DND-41 (cell line): Measurements from ENCODE around the gene MTA1.

Experiments used
- ATAC-seq: fragments of 200-7000 bp; cut with Tn5 transposase; 3 replicates; pipeline ENCODE4 v1.9.1; 2021; ENCODE audit warnings: low read depth; ENCODE audit not compliant: insufficient read depth
- DNase-seq: peaks from one replicate; pipeline ENCODE4 v3.0.0-alpha.2; 2020
- H2AFZ ChIP-seq: 2 replicates; pipeline ENCODE4 v1.6.0; 2012; ENCODE audit warnings: low read depth, low read length
- H3K27ac ChIP-seq: 2 replicates; pipeline ENCODE4 v1.5.1; 2012; ENCODE audit warnings: low read length, inconsistent platforms
- H3K27me3 ChIP-seq: fragments of 200-600 bp; sonication (generic); 2 replicates; pipeline ENCODE4 v1.6.0; 2012; ENCODE audit warnings: low read length, mild to moderate bottlenecking, inconsistent platforms; ENCODE audit not compliant: insufficient read depth, poor library complexity
- H3K36me3 ChIP-seq: 2 replicates; pipeline ENCODE4 v1.5.1; 2012; ENCODE audit warnings: low read length, inconsistent platforms; ENCODE audit not compliant: insufficient read depth
- H3K4me1 ChIP-seq: 2 replicates; pipeline ENCODE4 v1.5.1; 2012; ENCODE audit warnings: mild to moderate bottlenecking, low read length; ENCODE audit not compliant: insufficient read depth
- H3K4me2 ChIP-seq: 2 replicates; pipeline ENCODE4 v1.6.0; 2012; ENCODE audit warnings: mild to moderate bottlenecking, moderate library complexity, low read length, inconsistent platforms; ENCODE audit not compliant: insufficient read depth
- H3K4me3 ChIP-seq, 2 experiments: fragments of 200-600 bp in 1 of 2; shearing (Covaris generic) in 1 of 2; 2 replicates each; pipeline ENCODE4 v1.5.1; 2012 to 2016; ENCODE audit warnings: inconsistent platforms in 2 of 2, low read length in 2 of 2, mild to moderate bottlenecking in 2 of 2, low read depth in 1 of 2, moderate library complexity in 1 of 2
- H3K79me2 ChIP-seq: 2 replicates; pipeline ENCODE4 v1.6.0; 2012; ENCODE audit warnings: low read length, inconsistent platforms; ENCODE audit not compliant: insufficient read depth
- H3K9ac ChIP-seq: 2 replicates; pipeline ENCODE4 v1.6.0; 2012; ENCODE audit warnings: low read depth, mild to moderate bottlenecking, inconsistent platforms, low read length, moderate library complexity
- H3K9me3 ChIP-seq: 2 replicates; pipeline ENCODE4 v1.5.1; 2012; ENCODE audit warnings: low read length, moderate library complexity, mild to moderate bottlenecking, inconsistent platforms; ENCODE audit not compliant: insufficient read depth, severe bottlenecking
- H4K20me1 ChIP-seq: 2 replicates; pipeline ENCODE4 v1.6.0; 2012; ENCODE audit warnings: low read length; ENCODE audit not compliant: insufficient read depth
- EZH2 ChIP-seq: IDR thresholded peaks from 3 replicates; pipeline ENCODE4 v1.6.1; 2012; ENCODE audit warnings: borderline replicate concordance, low read depth, mild to moderate bottlenecking, moderate library complexity, low read length, inconsistent platforms; ENCODE audit not compliant: severe bottlenecking
- TF ChIP-seq, protein P1 (sequence below): IDR thresholded peaks from 2 replicates; pipeline ENCODE4 v1.5.1; 2012; ENCODE audit warnings: borderline replicate concordance, low read length, moderate library complexity, mild to moderate bottlenecking; ENCODE audit not compliant: poor library complexity, severe bottlenecking; ENCODE audit errors: extremely low read depth

The MTA1 gene

DNA sequence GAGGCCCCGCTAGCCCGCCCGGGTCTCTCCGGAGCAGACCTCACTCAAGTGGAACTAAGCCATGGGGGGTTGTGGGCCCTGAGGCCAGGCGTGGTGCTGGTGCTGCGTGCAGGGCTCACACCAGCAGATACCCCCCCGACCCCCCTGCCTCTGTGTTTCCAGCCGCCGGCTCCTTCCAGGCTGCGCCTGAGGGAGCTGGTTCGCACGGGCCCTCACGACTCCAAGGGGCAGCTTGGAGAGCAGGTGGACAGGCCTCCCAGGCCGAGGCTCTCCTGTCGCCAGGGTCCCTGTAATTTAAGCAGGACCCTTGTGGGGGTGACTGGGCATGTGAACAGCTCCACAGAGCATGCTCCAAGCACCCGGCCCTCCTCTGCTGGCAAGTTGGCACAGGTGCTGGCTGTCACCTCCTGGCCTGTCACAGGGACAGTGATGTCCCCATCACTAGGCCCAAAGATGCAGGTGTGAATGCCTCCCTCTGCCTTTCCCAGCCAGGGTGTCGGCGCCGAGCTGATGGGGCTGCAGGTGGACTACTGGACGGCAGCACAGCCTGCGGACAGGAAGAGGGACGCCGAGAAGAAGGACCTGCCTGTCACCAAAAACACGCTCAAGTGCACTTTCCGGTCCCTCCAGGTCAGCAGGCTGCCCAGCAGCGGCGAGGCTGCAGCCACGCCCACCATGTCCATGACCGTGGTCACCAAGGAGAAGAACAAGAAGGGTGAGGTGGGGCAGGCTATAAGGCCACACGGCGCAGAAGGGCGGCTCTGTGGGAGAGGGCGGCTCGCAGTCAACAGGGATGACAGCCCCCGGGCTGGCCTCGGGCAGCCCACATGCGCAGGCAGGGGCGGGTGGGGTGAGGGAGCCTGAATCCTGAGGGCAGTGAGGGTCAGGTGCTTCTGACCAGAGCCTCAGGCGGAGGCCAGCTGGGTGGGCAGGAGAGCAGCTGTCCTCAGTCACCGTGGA lies 27.2 kb upstream of the MTA1 start:
- H3K4me2 ChIP-seq = no peak overlapping the region
- ATAC-seq = no peak

DNA sequence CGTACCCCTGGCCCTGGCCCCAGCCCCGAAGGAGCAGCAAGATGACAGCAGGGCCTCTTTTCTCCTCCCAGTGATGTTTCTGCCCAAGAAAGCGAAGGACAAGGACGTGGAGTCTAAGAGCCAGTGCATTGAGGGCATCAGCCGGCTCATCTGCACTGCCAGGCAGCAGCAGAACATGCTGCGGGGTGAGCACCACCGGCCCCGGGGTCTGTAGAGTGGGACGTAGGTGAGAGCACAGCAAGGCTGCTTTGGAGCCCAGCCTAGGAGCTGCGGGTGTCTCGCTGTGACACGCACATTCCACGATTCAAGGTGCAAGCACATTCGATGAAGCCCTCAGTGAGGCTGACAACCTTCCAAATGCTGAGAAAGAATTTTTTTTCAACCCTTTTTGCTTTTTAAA lies 26.5 kb upstream of the MTA1 start:
- Histone ChIP-seq H3K4me3 (no peak overlapping the region), H3K9me3 (no peaks in the 10 kb centered on the region), H3K79me2 (no peaks in the 10 kb centered on the region), H3K9ac (no peak overlapping the region), H3K4me1 (peaks cover 11% of the 10 kb centered on the region), H4K20me1 (no peaks in the 10 kb centered on the region), H3K36me3 (peaks cover 3% of the 10 kb centered on the region; the same call in 1 of the 2 replicates), H3K27me3 (no peaks in the 10 kb centered on the region), H3K27ac (no peak overlapping the region), H3K4me2 (no peak overlapping the region), H2AFZ (no peak overlapping the region)
- no peak for DNase-seq
- ATAC-seq = no peak
- TF ChIP-seq EZH2 = no peak
- TF ChIP-seq, protein P1, sequence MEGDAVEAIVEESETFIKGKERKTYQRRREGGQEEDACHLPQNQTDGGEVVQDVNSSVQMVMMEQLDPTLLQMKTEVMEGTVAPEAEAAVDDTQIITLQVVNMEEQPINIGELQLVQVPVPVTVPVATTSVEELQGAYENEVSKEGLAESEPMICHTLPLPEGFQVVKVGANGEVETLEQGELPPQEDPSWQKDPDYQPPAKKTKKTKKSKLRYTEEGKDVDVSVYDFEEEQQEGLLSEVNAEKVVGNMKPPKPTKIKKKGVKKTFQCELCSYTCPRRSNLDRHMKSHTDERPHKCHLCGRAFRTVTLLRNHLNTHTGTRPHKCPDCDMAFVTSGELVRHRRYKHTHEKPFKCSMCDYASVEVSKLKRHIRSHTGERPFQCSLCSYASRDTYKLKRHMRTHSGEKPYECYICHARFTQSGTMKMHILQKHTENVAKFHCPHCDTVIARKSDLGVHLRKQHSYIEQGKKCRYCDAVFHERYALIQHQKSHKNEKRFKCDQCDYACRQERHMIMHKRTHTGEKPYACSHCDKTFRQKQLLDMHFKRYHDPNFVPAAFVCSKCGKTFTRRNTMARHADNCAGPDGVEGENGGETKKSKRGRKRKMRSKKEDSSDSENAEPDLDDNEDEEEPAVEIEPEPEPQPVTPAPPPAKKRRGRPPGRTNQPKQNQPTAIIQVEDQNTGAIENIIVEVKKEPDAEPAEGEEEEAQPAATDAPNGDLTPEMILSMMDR = no peak

More for the DNA sequence above, 27.2 kb upstream of the MTA1 start:
- H3K9ac ChIP-seq = no peak overlapping the region
- no peak for DNase-seq
- H4K20me1 ChIP-seq = no peaks in the 10 kb centered on the region
- H2AFZ ChIP-seq = no peak overlapping the region
- H3K27ac ChIP-seq = no peak overlapping the region
- H3K79me2 ChIP-seq = no peaks in the 10 kb centered on the region
- H3K4me3 ChIP-seq = no peak overlapping the region
- TF ChIP-seq EZH2 = no peak
- TF ChIP-seq, protein P1 = no peak
- peaks cover 5% of the 10 kb centered on the region for H3K36me3 ChIP-seq
- H3K27me3 ChIP-seq = no peaks in the 10 kb centered on the region
- H3K4me1 ChIP-seq = peaks cover 5% of the 10 kb centered on the region
- H3K9me3 ChIP-seq = no peaks in the 10 kb centered on the region

- ATAC-seq (no peak), DNase-seq (no peak)
- H3K9me3 ChIP-seq = no peaks in the 10 kb centered on the region
- no peak overlapping the region for H3K4me3 ChIP-seq
- H3K4me2 ChIP-seq = no peak overlapping the region
- peaks cover 5% of the 10 kb centered on the region for H4K20me1 ChIP-seq
- peaks cover 23% of the 10 kb centered on the region for H3K4me1 ChIP-seq
- H3K9ac ChIP-seq = no peak overlapping the region
- H3K27me3 ChIP-seq = no peaks in the 10 kb centered on the region
- H2AFZ ChIP-seq = no peak overlapping the region
- H3K79me2 ChIP-seq = peaks cover 16% of the 10 kb centered on the region
- peaks cover 13% of the 10 kb centered on the region for H3K36me3 ChIP-seq
- TF ChIP-seq, protein P1 = no peak
- TF ChIP-seq EZH2 = no peak
- H3K27ac ChIP-seq = no peak overlapping the region
Observed at GRCh38 chr14:105394714-105395537, 24.7 kb upstream of the MTA1 start.
